PFSK-1 (cell line): ENCODE measurements around the gene MINDY1.

Experiments
- POLR2AphosphoS5 ChIP-seq: IDR thresholded peaks from 2 replicates; pipeline ENCODE4 v1.6.1; 2012; ENCODE audit warnings: low read depth, mild to moderate bottlenecking, control low read depth, low read length, moderate library complexity
- TAF1 ChIP-seq: IDR thresholded peaks from 2 replicates; pipeline ENCODE4 v1.6.1; 2012; ENCODE audit warnings: low read length, control low read depth, borderline replicate concordance; ENCODE audit not compliant: insufficient read depth

DNA sequence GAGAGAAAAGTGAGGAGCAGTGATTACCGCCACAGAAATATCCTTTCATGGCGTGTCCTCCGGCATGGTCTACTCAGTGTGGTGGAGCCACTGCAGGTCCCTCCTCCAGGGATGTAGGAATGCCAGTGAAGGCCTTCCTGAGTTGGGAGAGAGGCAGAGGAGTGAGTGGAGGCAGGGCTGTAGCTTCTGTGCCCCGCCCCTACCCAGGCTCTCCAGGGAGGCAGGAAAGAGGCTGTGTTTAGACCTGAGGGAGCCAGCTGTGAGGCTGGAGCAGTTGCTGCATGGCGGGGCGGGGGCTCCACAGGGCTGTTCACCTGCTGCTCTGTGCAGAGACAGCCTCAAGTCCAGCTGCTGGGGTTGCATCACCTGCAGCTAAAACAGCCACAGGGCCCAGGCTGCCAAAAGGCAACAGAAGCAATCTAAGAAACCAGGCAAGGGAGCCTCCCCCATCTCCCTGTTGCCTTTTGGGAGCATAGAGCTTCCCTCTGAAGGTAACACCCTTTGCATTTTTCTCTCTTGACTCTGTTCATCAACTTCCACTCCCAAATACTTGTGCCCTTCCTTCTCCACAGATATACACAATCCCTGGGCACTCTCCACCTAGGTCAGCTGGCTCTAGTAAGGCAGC, 25.4 kb downstream of the MINDY1 start:
- TF ChIP-seq TAF1 (no peak), POLR2AphosphoS5 (no peak)
